Tibial nerve (tissue), 4 donors: ENCODE data around the gene MEF2C.

Source experiments
- EP300 ChIP-seq, 2 donors: sonication (generic); formaldehyde crosslinking; IDR thresholded peaks; one replicate each; pipeline ENCODE4 v1.6.1; 2017; ENCODE audit warnings: antibody characterized with exemption in 2 of 2, mild to moderate bottlenecking in 1 of 2
- TF ChIP-seq, protein P1 (sequence below), 5 experiments: fragments of 200-600 bp in 3 of 5; fragments of 450-650 bp in 2 of 5; sonication (generic) in 3 of 5; IDR thresholded peaks; one replicate each; pipeline ENCODE4 v1.5.1; 2016 to 2019; ENCODE audit warnings: antibody characterized with exemption in 5 of 5, mild to moderate bottlenecking in 3 of 5, moderate library complexity in 2 of 5

DNA sequence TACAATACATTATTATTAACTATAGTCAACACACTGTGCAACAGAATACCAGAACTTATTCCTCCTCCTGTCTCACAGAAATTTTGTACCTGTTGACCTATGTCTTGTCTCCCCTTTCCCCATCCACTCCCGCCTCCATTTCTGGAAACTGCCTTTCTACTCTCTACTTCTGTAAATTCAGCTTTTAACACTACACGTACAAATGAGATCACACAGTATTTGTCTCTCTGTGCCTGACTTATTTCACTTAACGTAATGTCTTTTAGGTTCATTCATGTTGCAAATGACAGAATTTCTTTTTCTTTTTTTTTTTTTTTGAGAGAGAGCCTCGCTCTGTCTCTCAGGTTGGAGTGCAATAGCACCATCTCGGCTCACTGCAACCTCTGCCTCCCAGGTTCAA is 19.5 kb downstream of the MEF2C start:
- TF ChIP-seq, protein P1, sequence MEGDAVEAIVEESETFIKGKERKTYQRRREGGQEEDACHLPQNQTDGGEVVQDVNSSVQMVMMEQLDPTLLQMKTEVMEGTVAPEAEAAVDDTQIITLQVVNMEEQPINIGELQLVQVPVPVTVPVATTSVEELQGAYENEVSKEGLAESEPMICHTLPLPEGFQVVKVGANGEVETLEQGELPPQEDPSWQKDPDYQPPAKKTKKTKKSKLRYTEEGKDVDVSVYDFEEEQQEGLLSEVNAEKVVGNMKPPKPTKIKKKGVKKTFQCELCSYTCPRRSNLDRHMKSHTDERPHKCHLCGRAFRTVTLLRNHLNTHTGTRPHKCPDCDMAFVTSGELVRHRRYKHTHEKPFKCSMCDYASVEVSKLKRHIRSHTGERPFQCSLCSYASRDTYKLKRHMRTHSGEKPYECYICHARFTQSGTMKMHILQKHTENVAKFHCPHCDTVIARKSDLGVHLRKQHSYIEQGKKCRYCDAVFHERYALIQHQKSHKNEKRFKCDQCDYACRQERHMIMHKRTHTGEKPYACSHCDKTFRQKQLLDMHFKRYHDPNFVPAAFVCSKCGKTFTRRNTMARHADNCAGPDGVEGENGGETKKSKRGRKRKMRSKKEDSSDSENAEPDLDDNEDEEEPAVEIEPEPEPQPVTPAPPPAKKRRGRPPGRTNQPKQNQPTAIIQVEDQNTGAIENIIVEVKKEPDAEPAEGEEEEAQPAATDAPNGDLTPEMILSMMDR (IDR thresholded peaks at IDR 0.05): no peak
- no peak for TF ChIP-seq EP300 (IDR thresholded peaks at IDR 0.05)
